ENCODE results near the gene PFKP.

Gene PFKP

DNA sequence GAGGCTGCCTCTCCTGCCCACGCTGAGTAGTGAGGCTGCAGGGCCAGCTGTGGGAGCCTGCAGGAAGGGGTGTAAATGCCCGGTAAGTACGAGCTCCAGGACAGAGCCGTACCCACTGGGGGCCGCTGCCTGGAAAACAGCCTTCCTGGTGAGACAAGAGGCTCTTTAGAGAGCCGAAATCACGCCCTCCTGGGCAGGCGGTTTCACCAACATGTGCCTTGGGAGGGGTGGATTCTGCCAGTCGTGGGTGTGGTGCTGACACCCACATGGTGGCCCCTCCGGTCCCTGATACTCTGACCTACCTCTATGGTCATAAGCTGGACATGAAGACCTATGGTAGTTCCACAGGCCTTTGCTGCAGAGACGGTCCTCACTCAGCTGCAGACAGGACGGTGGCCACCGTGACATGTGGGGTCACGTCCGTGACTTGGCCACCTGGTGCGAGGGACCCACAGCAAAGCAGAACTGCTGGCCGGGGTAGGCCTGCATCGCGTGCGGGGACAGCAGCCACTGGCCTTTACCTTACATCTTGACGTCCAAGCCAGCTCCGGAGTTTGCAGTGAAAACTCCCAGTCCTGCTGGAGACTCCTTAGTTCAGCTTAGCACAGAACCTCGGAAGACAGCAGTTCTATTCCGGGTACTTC lies 58.3 kb downstream of the PFKP start:
- TF ChIP-seq, protein P1, sequence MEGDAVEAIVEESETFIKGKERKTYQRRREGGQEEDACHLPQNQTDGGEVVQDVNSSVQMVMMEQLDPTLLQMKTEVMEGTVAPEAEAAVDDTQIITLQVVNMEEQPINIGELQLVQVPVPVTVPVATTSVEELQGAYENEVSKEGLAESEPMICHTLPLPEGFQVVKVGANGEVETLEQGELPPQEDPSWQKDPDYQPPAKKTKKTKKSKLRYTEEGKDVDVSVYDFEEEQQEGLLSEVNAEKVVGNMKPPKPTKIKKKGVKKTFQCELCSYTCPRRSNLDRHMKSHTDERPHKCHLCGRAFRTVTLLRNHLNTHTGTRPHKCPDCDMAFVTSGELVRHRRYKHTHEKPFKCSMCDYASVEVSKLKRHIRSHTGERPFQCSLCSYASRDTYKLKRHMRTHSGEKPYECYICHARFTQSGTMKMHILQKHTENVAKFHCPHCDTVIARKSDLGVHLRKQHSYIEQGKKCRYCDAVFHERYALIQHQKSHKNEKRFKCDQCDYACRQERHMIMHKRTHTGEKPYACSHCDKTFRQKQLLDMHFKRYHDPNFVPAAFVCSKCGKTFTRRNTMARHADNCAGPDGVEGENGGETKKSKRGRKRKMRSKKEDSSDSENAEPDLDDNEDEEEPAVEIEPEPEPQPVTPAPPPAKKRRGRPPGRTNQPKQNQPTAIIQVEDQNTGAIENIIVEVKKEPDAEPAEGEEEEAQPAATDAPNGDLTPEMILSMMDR (IDR thresholded peaks at IDR 0.05) = no peak

DNA sequence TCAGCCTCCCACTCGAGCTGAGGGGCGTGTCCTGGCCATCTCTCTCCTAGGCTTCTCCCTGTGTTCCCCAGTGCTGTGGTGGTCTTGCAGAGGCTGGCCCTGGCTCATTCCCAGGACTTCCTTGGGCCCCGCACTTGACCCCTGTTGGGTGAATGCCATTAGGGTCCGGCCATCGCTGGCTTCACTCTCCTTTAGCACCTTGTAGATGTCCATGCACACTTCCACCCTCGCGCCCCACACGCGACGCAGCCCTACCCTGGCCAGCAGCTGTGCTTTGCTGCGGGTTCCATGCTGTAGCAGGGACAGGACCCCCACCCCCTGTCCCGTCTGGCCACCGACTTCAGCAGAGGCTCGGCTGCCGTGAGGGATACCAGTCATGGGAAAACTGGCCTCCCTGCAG lies 58.9 kb downstream of the PFKP start:
- TF ChIP-seq, protein P1 (IDR thresholded peaks at IDR 0.05) = no peak

DNA sequence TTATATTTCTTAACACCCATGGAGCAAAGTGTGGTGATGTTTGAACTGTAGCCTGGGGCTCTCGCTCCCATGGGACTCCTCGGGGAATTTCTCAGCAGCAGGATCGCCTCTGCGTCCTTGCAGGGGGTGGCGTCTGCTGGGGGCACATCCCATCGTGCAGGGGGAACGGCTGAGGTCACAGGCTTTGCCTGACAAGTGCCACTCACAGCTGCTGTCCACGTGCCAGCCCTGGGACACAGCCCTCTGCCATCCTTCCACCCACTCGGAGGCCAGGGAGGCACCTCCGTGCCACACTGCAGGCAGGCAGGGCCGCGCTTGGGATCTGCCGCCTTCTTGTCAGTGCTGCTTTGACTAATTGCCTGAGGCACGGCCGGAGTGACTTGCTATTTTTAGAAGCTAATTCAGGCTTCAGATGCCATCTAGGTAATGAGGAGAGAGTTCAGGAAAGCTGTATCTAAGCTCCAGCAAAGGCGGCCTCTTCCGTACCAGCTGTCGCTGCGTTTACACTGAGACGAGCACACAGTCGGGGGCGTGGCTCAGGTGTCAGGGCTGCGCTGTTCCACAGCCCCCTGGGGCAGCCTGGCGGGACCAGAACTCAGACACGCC lies 59.5 kb downstream of the PFKP start:
- TF ChIP-seq, protein P1 (IDR thresholded peaks at IDR 0.05) = no peak

DNA sequence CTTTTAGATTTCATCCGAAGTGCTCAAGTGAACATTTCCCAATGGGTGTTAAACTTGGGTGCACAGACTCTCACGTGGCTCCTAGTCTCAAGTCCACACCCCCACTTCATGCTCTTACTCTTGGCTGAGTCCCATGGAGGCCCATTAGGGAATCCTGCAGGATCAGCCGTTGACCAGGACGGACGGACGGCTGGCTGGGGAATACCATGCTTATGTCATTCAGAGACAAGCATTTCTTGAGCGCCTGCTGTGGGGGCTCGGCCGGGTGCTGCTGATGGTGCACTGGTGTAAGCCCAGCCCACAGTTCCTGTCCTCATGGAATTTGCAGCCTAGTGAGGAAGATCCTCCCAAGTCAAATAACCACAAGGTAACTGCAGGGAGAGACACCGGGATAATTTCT lies 60.6 kb downstream of the PFKP start:
- TF ChIP-seq, protein P1 (IDR thresholded peaks at IDR 0.05) = no peak

DNA sequence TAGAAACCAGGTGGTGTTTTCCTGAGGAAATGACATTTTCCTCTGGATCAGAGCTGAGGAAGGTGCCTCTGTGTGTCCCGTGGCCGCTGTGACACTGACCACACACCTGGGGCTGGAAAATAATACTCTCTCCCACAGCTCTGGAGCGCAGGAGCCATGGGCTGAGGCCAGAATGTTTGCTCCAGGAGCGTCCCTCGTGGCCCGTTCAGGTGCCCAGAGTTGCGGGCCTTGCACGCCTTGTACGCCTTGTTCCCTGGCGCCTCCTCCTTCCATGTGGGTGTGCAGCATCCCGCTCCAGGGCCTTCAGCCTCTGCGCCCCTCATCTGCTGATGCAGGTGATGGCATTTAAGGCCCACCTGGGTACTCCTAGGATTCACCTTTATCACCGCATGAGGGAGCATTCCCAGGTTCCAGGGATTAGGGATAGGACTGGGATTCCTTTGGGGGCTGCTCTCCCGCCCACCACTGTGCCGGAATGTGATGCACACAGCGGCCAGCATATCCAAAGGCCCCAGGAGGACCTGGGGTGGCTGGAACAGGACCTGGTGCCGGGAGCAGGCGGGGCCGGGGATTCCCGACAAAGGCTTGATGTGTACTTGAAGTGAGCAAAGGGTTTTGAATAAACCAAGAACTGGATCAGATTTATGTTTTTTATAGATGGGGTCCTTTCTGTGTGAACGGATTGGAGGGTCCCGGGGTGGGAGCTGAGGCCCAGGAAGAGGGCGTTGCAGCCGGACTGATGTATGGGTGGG lies 61.2 kb downstream of the PFKP start:
- TF ChIP-seq, protein P1 (IDR thresholded peaks at IDR 0.05) = no peak

DNA sequence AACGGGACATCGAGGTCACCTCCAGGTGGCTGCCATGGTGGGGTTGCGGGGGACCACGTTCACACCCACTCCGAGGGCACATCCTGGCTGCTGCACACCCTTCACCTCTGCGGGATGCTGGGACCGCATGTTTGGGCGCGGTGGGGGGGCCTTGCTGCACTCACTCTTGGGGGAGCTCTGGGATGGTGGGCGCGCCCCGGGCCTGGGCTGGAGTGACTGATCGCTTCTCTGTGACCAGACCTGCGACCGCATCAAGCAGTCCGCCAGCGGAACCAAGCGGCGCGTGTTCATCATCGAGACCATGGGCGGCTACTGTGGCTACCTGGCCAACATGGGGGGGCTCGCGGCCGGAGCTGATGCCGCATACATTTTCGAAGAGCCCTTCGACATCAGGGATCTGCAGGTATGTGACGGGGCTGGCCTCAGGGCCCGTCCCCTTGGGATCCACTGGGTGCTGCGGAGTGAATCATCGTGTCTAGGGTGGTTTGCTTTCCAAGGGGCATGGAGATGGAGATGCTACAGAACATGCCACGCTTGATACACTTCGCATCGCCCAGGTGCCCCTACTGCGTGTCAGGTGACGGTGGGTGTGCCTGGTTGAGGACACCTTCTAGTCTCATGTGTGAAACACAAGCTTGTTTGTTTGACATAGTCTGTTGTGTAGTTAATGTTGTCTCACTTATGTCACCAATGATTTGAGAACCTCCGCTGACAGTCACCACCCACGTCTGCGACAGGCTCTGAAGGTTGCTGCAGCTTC lies 62.4 kb downstream of the PFKP start:
- TF ChIP-seq, protein P1 (IDR thresholded peaks at IDR 0.05) = no peak

DNA sequence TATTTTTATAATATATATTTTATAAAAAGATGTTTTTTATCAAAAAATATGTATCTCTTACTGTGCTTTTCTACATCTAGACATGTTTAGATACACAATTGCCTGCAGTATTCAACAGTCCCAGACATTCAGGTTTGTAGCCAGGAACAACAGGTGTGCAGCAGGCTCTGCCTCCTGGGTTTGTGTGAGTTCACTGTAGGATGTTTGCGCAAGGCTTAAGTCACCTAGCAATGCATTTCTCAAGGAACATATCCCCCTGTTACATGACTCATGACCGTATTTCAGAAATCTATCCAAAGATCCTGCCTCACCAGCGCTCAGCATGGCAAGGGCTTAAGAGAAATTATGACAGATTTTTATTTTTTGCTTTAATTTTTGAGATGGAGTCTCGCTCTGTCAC lies 63.8 kb downstream of the PFKP start:
- TF ChIP-seq, protein P1 (IDR thresholded peaks at IDR 0.05) = no peak
